ENCODE measurements around the gene IGFBP3.
"Not testable (repeated sequence)": the region's sequence is repeated elsewhere in the genome, so short reads cannot be mapped to it uniquely, and the experiment has no call there.

The IGFBP3 gene, protein sequence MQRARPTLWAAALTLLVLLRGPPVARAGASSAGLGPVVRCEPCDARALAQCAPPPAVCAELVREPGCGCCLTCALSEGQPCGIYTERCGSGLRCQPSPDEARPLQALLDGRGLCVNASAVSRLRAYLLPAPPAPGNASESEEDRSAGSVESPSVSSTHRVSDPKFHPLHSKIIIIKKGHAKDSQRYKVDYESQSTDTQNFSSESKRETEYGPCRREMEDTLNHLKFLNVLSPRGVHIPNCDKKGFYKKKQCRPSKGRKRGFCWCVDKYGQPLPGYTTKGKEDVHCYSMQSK
- 1.8 to 15.3 (median 7.8) reads per million in 4 experiments for total RNA-seq

DNA sequence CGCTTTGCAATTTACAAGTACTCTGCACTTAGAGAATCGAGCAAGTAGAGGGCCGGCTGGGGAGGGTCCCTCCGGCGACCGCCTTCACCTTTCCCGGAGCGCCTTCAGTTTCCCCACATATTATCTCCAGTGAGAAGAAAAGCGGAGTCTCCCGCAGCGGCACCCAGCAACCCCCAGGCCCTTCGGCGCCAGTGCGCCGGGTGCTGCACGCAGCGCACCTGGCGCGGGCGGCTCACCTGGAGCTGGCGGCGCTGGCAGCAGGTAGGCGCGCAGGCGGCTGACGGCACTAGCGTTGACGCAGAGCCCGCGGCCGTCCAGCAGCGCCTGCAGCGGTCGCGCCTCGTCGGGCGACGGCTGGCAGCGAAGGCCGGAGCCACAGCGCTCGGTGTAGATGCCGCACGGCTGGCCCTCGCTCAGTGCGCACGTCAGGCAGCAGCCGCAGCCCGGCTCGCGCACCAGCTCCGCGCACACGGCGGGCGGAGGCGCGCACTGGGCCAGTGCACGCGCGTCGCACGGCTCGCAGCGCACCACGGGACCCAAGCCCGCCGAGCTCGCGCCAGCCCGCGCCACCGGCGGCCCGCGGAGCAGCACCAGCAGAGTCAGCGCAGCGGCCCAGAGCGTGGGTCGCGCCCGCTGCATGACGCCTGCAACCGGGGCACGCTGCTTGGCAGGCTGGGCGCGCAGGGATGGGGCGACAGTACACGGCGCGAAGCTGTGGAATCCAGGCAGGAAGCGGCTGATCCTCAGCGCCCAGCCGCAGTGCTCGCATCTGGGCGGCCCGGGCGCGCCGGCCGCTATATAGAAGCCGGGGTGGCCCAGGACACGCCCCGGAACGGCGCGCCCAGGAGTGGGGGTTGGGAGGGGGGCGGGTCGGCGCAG lies at the start of gene IGFBP3:
TSS of gene IGFBP3 (minus strand) at position 771 of the 879 bp plus-strand sequence. CDS start at position 639, 132 bp downstream.
- DNase-seq, result no peak

DNA sequence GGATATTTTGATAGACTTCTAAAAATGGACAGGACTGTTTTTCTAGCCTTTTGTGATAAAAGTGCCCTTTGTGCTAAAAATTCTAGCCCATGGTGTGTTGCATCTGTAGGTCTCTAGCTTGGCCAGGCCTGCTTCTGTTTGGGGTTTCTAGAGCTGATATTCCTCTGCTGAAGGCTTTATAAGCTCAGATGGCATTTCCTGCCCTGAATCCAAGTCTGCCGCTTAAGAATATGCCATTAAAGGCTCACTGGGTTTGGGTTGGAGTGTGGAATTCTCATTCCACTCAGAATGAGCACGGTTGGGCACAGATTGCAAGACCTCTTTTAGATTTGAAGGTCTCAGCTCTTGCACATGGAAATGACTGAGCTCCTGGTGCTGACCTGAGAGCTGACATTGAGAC lies 49.4 kb upstream of the IGFBP3 start:
- DNase-seq, result no peak

DNA sequence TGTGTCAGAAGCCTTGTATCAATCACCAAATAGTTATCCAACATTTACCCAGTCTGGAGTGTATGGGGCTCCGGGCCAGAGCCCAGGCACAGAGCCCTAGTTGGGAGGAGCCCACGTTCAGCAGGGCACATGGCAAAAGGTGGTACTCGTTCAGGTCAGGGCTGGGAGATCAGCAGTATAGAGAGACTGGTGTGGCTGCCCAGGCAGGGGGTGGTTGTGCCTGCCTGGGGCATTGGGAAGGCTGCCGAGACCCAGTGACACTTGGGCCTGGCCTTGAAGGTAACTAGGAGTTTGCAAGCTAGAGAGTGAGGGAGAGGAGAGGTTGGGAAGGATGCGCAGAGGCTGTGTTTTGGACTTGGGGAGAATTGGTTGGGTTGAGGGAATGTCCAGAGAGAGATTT lies 48.9 kb upstream of the IGFBP3 start:
- DNase-seq, result no peak

DNA sequence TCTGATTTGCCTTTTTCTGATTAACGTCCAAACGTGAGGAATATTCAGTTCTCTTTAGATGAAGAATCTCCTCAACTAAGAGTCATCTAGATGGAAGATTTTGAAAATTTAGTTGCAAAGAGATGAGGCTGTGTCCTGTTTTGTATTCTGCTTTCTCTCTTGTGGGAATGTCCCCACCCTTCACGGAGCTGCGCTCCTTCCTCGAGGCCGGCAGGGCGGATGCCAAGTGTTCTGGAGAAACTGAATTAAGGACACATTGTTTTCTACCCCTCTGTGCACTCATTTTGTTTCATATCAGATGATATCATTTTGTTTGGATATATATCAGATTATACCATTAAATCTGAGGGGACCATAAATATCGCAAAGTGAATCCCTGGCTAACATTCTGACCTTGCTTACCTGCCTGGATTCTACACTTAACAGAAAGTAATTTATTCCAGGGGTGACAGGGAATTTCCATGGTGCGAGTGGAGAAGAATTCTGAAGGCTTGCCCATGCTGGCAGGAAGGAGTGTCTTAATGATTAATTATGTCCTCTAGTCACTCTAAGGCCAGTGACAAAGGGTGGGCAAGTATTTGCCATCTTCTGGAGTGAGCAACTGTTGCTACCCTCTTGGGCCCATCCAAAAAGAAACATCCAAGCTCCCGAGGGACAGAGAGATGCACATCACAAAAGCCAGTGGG lies 47.9 kb upstream of the IGFBP3 start:
- DNase-seq, result no peak

DNA sequence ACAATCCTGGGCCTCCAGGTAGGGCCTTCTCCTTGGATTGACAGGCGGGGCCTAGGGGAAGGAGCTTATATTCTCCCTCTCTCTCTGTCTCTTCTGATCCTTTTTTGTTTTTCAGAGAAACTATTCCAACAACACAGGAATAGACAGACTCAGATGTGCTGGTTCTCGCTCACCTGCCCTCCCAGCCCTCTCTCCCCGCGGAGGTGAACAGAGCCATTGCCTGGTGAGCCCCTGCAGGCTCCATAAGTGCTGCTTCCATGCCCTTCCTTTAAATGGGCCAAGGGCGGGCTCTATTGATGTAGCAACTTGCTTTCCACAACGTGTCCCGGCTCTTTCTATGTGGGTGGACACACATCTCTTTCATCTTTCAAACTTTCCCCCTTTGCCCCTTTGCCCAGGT lies 47.2 kb upstream of the IGFBP3 start:
- no peak for DNase-seq

DNA sequence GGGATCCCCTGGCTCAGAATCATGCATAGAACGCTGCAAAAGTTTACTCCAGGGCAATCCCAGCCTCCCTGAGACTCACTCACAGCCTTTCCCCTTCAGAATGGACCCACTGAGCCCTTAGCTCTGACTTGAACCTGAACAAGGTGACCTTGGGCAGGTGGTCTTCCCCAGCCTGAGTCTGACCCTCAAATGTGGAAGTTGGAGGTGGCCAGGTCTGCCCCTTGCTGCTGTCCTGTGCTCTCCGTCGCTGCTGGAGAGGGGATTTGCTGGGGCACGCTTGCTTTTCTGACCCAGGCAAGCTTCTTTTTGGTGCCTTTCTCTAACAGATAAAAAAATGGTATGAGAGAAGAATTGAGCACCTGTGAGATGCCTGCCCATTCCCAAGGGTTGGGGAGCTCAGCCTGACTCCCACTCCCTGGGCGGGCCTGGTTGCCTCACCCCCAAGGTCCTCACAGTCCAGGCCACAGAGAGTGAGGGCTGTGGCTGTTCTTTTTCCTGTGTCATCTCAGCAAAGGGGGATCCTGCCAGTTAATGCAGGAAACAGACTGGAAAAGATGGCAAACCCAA lies 46.6 kb upstream of the IGFBP3 start:
- no peak for DNase-seq

DNA sequence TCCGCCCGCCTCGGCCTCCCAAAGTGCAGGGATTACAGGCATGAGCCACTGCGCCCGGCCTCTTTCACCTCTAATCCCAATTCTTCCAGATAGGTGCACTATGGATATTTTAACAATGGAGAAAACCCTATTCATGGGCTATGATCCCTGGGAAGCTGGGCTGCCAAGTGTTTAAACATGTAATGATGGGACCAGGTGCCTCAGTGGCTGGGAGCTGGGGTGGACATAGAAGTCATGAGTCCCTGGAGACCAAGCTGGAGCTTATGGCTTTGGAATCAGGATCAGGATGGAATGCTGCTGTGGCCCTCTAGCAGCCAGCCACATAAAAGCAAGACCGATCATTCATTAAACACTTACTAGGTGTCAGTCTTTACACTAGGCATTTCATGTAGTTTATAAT lies 41.8 kb upstream of the IGFBP3 start:
- no peak for DNase-seq

DNA sequence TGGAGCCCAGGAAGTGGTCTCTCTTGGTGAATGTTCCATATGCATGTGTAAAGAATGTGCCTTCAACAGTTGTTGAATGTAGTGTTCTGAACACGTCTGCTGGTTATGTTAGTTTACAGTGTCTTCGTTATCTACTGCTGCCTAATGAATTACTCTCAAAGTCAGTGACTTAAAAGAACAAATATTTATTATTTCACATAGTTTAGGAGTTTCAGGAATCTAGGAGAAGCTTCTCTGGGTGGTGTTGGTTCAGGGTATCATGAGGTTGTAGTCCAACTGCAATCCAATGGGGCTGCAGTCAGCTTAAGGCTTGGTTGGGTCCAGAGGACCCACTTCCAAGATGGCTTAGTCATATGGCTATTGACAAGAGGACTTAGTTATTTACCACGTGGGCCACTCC lies 36.6 kb upstream of the IGFBP3 start:
- no peak for DNase-seq

DNA sequence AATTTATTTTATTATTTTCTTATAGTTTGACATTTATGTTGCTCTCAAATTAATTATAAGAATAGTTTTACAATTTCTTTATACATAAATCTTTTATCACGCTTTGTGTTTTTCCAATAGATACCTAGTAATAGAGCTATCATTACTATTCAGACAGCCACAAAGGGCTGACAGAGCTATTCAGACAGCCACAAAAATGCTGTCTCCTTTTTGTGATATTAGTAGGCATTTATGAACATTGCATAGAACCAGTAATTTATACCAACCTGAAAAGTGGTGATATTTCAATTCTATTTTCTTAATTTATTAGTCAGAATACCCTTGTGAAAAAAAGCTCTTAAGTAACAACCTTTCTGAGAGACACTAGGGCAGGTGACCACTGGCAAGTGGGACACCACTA lies 34.2 kb upstream of the IGFBP3 start:
- no peak for DNase-seq

DNA sequence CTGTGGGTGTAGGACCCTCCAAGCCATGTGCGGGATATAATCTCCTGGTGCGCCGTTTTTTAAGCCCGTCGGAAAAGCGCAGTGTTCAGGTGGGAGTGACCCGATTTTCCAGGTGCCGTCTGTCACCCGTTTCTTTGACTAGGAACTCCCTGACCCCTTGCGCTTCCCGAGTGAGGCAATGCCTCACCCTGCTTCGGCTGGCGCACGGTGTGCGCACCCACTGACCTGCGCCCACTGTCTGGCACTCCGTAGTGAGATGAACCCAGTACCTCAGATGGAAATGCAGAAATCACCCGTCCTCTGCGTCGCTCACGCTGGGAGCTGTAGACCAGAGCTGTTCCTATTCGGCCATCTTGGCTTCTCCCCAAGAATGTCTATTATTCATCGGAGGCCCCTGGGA lies 32.0 kb upstream of the IGFBP3 start:
- DNase-seq, result not testable (repeated sequence)

DNA sequence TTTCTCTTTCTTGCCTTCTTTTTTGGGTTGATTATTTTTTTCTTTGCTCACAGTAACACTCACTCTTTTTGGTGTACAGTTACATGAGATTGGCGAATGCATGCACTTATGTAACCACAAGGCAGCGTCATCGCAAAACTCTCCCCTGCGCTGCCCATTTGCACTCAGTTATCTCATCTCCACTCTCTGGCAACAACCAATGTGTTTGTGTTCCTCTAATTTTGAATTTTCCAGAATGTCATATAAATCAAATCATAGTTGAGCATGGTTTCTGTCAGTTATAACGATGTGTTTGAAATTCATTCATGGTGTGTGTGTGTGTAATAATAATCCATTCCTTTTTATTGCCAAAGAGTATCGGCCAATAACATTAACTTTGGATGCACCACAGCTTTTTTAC lies 23.0 kb upstream of the IGFBP3 start:
- DNase-seq, result no peak

DNA sequence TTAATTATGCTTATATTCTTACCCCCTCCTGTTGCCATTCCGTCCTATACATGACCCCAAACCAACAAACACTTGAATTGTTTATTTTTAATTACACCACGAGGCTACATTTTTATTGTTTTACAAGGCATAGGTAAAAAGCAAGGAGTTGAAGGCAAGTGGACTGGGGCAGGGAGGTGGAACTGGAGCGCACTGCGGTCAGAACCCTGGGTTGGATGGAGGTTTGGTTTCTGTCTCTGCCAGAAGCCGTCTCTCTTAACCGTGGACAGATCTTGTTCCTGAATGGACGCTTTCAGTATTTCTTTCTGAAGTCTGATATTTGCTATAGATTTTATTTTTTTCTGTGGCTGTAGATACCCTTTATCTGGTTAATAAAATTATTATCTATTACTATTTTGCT lies 19.9 kb upstream of the IGFBP3 start:
- no peak for DNase-seq

DNA sequence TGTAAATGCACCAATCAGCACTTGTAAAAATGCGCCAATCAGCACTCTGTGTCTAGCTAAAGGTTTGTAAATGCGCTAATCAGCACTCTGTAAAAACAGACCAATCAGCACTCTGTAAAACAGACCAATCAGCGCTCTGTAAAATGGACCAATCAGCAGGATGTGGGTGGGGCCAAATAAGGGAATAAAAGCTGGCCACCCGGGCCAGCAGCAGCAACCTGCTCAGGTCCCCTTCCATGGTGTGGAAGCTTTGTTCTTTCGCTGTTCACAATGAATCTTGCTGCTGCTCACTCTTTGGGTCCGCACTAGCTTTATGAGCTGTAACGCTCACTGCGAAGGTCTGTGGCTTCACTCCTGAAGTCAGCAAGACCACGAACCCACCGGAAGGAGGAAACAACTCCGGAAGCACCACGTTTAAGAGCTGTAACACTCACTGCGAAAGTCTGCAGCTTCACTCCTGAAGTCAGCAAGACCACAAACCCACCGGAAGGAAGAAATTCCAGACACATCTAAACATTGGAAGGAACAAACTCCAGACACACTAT lies 19.2 kb upstream of the IGFBP3 start:
- DNase-seq, result not testable (repeated sequence)

DNA sequence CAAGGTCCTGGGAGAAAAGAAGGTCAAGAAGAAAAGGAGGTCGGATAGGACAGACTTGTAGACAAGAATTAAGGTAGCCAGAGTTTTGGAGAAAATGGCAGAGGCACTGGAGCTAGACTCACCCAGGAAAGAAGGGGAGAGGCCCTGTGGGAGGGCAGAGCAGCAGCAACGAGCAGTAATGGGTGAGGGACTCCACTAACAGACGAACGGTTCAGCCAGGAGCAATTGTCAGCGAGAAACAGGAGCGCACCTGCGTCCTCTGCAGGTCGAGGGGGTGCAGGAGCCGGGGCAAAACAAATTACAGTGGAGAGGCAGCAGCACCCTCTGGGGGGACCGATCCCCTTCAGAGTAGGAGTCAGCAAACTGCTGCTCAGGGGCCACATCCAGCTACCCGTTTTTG lies 18.5 kb upstream of the IGFBP3 start:
- no peak for DNase-seq

DNA sequence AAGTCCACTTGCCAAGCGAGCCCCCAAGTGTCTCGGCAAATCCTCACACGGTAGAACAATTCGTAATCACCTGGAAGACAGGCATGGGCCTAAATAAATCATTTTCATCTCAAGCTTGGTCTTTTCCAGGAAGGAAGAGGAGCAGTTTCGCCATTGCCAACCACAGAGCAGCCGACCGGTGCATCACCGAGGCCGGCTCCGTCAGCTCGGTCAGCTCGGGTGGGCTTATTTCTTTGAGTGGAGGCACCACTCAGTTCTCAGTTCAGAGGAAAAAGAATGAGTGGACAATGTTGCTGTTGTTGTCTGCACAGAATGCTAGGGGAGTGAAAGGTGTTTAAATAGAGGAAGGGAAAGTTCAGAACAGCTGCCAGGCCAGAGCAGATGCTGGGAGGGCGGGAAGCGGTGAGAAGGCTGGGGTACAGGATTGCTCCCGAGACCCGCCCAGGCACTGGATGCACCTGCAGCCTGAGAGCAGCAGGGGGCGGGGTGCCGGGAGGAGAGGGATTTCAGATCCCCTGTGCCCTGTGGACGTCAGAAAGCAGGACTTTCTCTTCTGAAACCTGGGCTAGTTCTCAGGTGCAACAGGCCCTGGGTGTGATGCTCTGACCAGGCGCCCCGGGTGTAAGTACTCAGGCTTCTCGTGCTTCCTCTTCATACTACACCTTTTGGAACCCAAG lies 17.7 kb upstream of the IGFBP3 start:
- no peak for DNase-seq

DNA sequence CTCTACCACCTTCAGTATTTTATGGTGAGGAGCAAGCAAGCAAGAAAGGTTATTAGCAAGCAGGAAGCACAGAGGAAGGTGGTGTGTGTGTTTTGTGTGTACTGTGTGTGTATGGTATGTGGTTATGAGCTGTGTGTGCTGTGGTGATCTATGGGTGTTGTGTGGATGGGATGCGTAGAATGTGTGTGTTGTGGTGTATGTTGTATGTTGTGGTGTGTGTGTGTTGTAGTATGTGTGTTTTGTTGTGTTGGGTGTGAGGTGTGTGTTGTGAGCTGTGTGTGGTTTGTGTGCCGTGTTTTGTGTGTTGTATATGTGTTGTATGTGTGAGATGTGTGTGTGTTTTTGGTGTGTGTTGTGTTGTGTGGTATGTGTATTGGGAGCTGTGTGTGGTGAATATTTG lies 16.8 kb upstream of the IGFBP3 start:
- no peak for DNase-seq

DNA sequence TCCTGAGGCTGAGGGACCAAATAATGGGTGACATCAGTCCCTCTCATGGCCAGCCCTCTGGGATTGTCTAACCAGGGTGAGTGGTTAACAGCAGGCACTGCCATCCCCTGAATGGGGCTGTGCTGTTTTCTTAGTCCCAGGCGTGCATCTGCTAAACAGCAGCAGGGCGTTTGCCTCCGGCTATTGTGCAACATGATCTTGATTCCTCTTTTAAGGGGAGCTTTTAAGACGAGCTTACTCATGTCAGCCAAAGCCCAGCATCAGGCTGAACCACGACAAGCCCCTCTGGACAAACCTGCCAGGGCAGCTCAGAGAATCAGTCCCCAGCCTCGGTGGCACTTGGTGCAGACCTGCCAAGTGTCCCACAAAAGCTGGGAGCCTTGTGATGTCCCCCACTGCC lies 16.2 kb upstream of the IGFBP3 start:
- DNase-seq, result no peak

DNA sequence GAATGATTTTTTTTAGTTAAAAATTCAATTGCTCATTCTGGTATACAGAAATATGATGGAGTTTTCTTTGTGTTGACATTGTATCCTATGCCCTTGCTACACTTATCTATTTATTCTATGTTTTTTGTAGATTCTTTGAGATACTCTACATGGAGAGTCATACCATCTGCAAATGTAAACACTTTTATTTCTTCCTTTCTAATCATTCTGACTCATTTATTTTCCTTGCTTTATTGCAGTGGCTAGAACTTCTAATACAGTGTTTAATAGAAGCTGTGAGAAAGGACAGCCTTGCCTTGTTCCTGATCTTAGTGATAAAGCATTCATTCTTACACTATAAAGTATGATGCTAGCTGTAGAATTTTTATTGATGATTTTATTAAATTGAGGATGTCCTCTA lies 9.9 kb upstream of the IGFBP3 start:
- DNase-seq, result no peak

DNA sequence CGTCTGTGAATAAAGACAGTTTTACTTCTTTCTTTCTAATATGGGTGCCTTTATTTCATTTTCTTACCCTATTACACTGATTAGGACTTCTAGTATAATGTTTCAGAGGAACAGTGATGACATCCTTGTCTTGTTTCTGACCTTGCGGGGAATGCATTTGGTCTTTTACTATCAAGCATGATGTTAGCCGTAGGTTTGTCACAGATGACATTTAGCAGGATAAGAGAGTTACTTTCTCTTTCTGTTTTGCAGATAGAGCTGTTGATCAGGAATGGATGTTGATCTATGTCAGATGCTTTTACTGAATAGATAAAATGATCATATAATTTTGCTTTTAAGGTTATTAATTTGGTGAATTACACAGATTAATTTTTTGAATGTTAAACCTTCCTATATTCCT lies 6.6 kb upstream of the IGFBP3 start:
- DNase-seq, result no peak

DNA sequence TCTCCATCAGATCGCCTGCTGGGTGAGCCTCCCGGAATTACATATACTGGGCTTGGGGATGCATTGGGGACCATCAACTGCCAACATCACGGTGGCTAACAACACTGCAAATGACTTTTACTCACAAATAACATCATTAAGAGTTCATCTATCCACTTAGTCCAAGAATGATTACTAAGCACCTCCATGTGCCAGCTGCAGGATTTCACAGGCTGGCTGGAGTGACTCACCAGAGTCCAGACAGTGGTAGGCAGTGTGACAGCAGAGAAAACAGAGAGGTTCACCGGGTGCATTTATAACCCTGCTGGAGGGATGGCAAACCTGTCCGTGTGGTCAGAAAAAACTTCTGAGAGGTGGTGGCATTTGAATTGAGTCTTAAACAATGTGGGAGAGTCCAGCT lies 3.2 kb upstream of the IGFBP3 start:
- no peak for DNase-seq

DNA sequence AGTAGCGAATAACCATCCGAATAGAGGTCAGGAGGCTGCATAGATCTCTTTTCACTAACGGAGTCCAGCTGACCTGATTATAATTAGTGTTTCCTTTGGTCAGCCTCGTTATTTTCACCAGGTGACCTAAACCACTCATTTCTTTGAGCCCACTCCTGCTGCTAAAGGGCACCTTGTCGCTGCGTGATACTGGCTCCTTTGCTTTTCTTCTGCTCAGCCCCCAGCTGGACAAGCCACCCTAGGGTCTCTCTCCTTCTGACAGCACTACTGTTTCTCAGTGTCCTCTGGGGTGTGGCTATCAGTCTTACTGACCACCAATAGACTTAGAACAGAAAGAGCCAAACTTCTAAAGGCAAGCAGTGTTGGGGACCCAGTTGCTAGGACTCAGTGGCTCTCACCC lies 2.7 kb upstream of the IGFBP3 start:
- no peak for DNase-seq

DNA sequence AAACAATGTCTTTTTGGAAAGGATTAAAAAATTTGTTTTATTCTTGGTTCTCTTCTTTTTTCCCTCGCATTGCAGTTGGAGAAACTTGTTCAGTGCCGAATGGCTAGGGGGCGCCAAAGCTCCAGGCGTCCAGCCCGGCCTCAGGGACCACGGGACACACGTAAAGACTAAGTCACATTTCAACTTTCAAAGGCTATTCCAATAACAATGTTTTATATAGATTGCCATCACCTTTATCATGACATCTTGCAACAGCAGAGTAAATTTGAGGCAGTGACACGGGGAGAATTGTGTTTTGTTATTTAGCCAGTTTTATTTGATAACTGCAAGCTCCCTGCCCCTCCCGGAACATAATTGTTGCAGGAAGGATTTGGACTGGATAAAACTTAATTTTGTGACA lies 2.2 kb upstream of the IGFBP3 start:
- no peak for DNase-seq
